Stimulated activated naive CD4-positive, alpha-beta T cell treated with Interleukin-2 at 50 U/mL for 16 hours (primary cell): ENCODE measurements around the gene HOXD10.

Experiments used
- DNase-seq: peaks from one replicate; lab custom pipeline; 2025; lab: John Stamatoyannopoulos, UW

The HOXD10 gene

GRCh38 chr2:176152350-176153181 lies 36.0 kb downstream of the HOXD10 start:
- no peak for DNase-seq

DNA sequence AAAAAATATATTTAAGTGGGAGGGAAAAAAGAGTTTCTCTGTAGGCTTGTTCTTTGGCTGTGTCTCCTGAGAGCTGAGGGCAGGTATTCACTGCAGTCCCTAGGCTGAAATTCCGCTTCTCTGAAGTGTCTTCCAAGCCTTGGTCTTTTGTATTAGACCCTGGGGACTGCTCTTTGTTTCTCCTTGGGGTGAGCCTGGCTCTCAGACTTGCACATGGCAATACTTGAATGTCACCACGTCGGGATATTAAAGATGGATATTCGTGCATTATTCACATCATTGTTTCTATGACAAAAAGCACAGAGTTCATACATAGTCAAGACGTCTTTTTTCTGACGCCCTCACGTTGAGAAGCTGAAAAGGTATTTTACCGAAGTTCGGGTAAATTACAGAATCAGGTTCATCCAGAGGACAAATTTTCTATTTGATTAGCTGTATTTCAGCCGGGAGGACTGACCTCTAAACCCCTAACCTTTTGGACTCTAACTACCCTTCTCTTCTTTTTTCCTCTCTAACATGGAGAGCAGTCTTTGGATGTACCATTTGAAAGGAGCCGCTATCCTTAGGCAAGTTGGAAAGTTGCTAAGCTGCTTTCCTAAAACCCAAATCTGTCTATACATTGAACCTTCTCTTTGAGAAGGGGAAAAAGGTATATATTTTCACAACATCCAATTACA lies 38.1 kb downstream of the HOXD10 start:
- DNase-seq: no peak

- DNase-seq: no peak
Measured at GRCh38 chr2:176155356-176156044, 38.9 kb downstream of the HOXD10 start.

DNA sequence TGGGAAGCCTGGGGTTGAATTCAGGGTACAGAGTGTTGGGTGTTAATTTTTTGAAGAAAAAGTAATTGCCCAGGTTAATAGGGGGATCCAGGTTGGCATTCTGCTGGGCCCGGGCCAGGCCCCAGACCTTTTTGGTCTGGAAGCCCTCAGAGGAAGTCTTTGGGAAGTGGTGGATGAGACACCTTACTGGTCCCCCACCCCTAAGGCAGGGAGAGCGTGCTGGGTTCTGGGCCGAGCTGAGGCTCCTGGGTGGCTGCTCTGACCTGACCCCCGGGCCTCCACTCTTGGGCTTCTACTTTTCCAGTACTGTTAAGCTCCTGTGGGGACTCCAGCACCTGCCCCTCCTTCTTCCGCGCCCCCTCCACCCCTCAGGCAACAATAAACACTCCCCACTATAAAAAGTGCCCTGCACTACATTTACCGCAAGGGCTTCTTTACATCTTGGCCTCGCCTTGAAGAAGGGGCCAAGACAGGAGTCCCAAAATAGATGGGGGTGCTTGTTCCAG lies 39.8 kb downstream of the HOXD10 start:
- DNase-seq: no peak

DNA sequence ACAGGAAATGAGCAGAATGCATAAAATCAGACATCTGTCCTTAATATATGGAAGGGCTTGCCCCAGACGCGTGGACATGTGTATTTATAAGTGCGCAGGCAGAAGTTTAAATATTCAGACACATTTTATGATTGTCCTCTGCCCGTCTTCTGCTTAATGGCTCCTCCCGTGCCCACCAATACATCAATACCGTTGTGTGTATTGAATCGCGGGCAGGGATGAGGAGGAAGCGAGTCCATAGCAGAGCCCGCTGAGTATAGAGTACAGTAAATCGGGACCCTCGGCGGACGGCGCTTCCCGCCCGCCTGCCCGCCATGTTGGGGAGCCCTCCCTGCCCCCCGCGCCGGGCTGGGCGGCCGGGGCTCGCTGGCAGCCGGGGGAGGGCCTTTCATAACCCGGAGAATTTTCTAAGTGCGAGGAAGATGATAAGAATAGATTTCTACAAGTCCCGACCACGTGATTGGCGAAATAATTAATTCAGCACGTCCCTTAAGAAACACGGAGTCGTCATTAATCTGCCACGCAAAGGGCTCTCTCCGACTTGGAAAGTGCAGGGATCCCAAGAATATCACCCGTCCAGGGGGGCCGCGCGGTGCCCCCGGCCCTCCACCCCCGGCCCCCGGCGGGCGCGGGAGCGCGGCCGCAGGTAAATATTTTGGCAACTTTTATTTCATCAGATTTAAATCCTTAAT lies 40.4 kb downstream of the HOXD10 start, which contains the start of gene HOXD3:
Gene HOXD3 (plus strand): TSS at position 501 of the 692 bp plus-strand sequence. CDS start 11,808 bp downstream, outside the sequence.
- DNase-seq: no peak

GRCh38 chr2:176157499-176158185 lies 41.1 kb downstream of the HOXD10 start:
- no peak for DNase-seq

- no peak for DNase-seq
Measured at GRCh38 chr2:176158186-176158591, 41.6 kb downstream of the HOXD10 start.

DNA sequence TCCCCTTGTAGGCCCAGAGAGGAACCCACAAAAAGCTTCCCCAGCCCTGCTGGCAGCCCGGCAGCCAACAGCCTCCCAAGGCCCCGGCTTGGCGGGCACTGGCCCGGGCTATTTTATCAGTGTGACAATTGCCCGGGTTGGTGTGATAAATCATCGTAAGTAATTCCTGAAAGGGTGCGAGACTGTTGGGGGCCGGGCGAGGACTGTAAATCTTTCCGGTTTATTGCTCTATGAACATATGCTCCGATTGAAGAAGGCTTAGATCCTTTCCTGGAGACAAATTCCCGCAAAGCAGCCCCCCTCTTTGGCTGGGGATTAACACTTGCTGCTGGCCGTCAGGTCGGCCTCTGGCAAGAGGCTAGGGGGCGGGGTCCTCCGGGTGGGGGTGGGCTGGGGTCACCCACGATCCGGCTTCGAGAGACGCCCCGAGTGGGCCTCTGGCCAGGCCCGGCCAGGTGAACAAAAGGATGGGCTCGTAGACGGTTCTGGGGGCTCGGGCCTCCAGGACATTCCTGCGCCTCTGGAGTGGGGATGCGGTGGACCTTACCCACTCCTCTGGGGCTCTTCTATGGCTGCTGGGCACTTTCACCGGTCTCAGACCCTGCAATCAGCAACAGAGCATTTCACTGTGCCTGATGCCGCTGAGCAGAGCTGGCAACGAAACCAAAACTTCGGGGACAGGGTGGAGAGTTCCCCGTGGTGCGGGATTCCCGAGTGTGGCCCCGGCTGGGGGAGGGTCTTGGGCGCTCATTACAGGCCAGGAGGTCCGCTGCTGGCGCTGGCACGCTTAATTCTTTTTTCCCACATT lies 42.5 kb downstream of the HOXD10 start:
- DNase-seq: no peak

DNA sequence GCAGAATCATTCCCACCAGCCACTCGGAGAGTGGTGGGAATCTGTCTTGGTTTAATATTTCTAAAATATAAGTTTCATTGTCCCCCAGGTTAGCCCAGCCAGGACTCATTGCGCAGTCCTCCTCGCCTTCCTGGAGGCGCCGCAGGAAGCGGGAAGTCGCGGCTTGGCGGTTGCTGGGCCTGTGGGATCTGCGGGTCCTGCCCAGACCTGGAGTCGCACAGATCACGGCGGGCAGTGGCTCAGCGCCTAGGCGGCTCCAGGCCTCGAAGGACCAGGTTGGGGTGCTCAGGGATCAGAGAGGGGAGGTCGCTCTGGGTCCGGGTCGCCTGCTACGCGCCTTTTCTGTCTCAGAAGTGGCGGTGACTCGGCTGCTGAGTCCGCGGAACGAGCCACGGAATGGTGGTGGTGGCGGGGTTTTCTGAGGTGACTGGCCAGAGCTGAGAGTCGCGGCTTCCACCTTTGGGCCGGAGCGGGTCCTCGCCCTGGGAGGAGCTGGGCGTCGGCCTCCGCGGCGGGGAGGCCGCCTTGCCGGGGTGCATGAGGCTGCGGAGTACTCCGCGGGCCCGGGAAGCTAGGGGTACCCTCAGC lies 43.2 kb downstream of the HOXD10 start:
- no peak for DNase-seq

DNA sequence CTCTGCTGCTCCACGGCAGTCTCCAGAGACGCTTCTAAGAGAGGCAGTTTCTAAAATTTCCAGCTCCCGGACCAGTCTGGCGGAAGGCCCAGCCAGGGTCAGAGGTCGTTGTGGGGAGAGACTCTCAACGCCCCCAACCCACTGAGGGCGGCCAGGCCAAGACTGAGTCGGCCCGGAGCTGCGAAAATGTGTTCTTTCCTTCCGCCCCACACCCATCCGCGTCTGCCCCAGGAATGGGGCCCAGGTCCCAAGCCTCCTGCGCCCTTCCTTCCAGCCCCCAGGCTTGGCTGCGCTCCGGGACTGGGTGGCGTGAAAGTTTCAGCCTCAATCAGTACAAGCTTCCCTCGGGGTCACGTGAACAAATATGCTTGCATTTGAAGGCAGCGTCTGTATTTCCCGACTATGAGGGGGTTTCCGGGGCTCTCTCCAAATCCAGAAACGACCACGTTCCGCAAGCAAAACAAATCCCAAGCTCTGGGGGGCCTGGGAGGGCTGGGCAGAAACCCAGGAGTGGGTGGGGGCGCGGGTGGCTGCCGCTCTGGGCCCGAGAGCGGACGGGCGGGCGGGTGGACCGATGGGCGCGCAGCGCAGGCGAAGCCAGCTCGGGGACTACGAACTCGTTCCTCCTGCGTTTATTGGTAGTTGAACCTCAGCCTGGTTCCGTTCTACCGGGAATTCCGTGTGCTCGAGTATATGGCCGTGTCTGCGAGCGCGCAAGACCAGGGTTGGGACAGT lies 43.8 kb downstream of the HOXD10 start:
- no peak for DNase-seq

GRCh38 chr2:176160986-176161824 lies 44.6 kb downstream of the HOXD10 start:
- DNase-seq: no peak

DNA sequence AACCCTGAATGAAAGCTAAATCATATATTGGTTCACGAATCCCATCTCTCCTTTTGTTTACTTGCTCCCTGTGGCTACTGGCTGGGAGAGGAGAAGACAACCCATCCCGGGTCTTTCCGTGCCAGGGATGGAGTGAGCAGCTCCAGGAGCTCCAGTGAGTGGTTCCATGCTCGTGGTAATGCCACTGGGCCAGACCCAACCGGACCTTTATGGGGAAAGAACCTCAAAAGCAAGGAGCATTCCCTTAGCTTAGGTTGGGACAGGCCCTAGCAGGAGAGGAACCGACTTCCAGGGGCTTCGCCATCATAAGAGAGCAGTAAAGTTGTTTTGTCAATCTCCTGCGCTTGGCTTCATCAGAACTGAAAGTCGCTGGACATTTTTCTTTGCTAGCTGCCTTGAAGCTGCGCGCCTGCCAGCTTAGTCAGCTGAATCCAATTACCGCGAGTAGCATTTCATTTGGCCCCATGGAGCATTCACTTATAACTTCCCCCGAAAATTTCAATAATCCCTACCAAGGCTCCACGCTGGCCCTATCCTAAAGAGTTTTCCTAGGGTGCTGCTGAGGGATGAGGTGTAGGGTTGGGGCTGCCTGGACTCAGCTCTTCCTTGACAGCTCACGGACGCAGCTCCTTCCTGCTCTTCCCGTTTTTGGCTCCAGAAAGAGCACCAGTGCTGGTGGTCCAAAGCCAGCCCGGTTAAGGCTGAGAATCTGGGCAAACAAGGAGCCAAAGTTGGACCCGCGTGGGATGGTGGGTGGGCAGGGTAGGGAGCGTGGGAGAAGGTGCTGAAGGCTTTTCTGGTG lies 45.4 kb downstream of the HOXD10 start:
- no peak for DNase-seq

DNA sequence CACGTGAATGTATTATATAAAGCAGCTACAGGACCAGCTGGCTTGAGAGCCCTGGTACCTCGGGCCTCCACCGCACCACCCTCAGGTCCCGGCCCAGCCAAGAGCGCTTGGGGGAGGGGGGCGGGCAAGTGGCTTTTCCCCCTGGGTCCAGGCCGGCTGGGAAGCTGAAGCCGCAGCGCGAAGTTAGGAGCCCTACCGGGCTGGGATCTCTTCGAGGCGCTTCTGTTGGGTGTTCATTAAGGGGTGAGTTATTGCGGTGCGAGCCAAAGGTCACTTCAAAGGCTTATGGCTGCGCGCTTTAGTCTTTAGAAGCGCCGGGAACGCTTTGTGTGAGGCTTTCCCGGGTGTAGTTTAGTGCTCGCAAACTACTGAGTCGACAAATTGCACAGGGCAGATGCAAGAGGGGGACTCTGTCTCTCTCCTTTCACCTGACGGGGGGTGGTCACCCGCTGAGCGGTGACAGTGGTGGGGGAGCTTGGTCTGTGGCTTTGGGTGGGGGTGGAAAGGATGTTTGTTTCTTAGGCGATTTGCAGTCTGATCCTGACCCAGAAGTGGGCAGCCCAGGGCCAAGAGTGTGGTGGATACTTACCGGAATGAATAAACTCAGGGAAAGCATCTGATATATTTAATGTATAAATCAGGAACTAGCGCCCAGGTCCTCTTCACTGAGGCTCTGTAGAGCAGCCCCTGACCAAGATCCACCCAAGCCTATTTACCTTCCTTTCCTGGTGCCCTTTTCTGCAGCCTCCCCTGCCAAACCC lies 46.5 kb downstream of the HOXD10 start:
- DNase-seq: no peak

GRCh38 chr2:176163672-176164056 lies 47.1 kb downstream of the HOXD10 start:
- no peak for DNase-seq

- no peak for DNase-seq
Measured at GRCh38 chr2:176164201-176164600, 47.6 kb downstream of the HOXD10 start.

DNA sequence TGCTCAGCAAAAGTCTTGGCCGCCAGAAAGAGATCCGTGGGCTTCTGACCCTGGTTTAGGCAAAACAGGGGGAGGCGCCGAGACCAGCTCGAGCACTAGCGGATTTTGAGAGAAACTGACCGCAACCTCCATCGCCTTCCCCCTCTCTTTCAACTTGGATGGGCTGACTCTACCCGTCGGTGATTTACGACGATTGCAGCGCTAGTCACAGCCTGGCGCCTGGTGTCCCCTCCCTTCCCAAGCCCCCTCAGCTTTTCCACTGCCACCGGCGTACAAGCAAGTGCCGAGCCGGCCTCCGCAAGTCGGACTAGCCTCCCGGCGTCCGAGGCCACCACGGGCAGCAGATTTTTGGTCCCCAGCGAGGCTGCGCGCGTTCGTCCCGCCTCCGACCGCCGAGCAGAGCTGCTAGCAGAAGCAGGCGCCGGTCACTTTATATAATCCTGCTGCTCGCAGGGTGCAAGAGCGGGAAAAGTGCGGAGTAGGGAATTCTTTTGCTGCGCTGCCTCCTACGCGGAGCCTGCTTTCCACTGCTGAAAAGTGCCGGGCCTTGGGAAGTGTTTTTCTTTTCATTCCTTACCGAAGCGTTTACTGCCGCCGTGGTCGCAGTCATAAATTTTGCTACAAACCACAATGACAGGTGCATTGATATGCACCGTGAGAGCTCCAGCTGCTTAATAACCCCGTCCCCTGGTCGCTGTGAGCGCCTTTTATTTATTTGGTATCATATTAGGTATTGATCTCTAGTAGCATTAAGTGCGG lies 48.2 kb downstream of the HOXD10 start:
- no peak for DNase-seq
